HG03469 (cell line): ENCODE measurements around the gene DOK3.

ENCODE experiments used
- ATAC-seq: cut with Tn5 transposase; IDR thresholded peaks from one replicate; pipeline ENCODE4 v1.9.1; 2021; ENCODE audit warnings: mild to moderate bottlenecking, moderate library complexity, moderate number of reproducible peaks; ENCODE audit not compliant: unreplicated experiment

DOK3 gene

DNA sequence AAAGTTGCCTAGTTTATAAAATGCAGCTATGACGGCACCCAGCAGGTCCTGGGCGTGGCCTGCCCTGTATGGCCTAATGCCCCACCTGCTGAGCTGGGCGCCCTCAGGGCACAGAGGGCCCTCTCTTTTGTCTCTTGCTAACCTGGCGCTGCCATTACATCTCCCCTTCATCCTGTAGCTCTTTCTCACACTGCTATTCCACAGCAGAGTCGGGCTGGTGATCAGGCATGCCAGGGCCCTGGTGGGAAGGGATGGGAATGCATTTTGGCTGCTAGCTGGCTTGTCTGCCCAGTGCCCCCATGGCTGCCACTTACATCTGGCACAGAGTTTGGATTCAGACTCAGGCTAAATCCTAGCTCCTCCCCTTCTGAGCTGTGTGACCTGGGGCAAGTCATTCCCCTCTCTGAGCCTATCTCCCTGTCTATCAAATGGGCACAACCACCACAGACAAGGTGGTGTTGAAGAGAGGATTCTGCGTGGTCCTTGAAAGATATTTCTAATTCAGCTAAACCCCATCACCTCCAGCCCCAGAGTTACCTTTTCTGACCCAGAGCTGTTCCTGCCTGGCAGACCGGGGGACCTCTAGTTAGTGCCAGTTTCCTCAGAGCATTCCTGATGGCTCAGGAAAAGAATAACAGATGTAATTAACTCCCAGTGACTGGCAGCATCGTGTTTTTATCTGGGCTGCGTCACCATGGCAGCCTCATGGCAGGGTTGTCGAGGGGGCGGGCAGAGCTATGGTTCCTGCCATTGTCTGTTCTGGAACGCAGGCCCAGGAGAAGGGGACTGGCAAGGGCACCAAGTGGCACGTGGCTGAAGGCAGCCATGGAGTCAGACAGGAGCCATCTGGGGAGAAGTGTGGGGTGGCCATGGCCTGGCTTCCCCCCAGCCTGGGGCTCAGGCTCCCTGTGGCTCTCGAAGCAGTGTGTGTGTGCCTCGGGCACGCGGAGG, 56.7 kb downstream of the DOK3 start:
- ATAC-seq, result no peak
